Suprapubic skin (tissue), 4 donors: ENCODE data around the gene MTG1. TPM values are rescaled to one million over a fixed set of nuclear protein-coding genes. Genes with fewer than 3 reads are reported as not detected.

ENCODE experiments used
- DNase-seq, 2 donors: peaks; one replicate each; pipeline ENCODE4 v3.0.0-alpha.2; 2019; ENCODE audit warnings: low spot score in 2 of 2
- H3K27ac ChIP-seq: fragments of 200-600 bp; sonication (generic); one replicate; pipeline ENCODE4 v1.5.1; 2019
- H3K27me3 ChIP-seq: fragments of 200-600 bp; sonication (generic); one replicate; pipeline ENCODE4 v1.5.1; 2019
- H3K36me3 ChIP-seq: fragments of 200-600 bp; sonication (generic); one replicate; pipeline ENCODE4 v1.5.1; 2019
- H3K4me1 ChIP-seq: fragments of 200-600 bp; sonication (generic); one replicate; pipeline ENCODE4 v1.5.1; 2019
- H3K4me3 ChIP-seq: fragments of 200-600 bp; sonication (generic); one replicate; pipeline ENCODE4 v1.5.1; 2019; ENCODE audit warnings: mild to moderate bottlenecking
- H3K9me3 ChIP-seq: fragments of 200-600 bp; sonication (generic); one replicate; pipeline ENCODE4 v1.5.1; 2019
- EP300 ChIP-seq: sonication (generic); formaldehyde crosslinking; IDR thresholded peaks from one replicate; pipeline ENCODE4 v1.6.1; 2017; ENCODE audit warnings: antibody characterized with exemption
- POLR2A ChIP-seq, 2 donors: fragments of 450-650 bp; IDR thresholded peaks; one replicate each; pipeline ENCODE4 v1.6.1; 2017; ENCODE audit warnings: antibody characterized with exemption in 2 of 2, mild to moderate bottlenecking in 2 of 2, moderate library complexity in 2 of 2
- POLR2AphosphoS5 ChIP-seq, 3 donors: sonication (generic); formaldehyde crosslinking; IDR thresholded peaks; one replicate each; pipeline ENCODE4 v1.6.1; 2017; ENCODE audit warnings: antibody characterized with exemption in 3 of 3
- WGBS: methylation state at CpG from one replicate; pipeline ENCODE4 v1.1.5; 2018; 5-methylcytosine and 5-hydroxymethylcytosine counted together
- total RNA-seq, 4 donors: library from RNA; depleted of rRNA; stranded (reverse); fragments of >200 nt; gene quantifications; one replicate each; pipeline ENCODE4 v1.1.0, GENCODE V29; 2016
- TF ChIP-seq, protein P1 (sequence below), 2 donors: fragments of 200-600 bp in 1 of 2; fragments of 450-650 bp in 1 of 2; sonication (generic) in 1 of 2; IDR thresholded peaks; one replicate each; pipeline ENCODE4 v1.5.1; 2016 to 2019; ENCODE audit warnings: antibody characterized with exemption in 2 of 2, mild to moderate bottlenecking in 1 of 2, moderate library complexity in 1 of 2

MTG1 gene
- total RNA-seq, 4 donors from 2014 or later = 20.5 to 79.7 (median 36.0) TPM

DNA sequence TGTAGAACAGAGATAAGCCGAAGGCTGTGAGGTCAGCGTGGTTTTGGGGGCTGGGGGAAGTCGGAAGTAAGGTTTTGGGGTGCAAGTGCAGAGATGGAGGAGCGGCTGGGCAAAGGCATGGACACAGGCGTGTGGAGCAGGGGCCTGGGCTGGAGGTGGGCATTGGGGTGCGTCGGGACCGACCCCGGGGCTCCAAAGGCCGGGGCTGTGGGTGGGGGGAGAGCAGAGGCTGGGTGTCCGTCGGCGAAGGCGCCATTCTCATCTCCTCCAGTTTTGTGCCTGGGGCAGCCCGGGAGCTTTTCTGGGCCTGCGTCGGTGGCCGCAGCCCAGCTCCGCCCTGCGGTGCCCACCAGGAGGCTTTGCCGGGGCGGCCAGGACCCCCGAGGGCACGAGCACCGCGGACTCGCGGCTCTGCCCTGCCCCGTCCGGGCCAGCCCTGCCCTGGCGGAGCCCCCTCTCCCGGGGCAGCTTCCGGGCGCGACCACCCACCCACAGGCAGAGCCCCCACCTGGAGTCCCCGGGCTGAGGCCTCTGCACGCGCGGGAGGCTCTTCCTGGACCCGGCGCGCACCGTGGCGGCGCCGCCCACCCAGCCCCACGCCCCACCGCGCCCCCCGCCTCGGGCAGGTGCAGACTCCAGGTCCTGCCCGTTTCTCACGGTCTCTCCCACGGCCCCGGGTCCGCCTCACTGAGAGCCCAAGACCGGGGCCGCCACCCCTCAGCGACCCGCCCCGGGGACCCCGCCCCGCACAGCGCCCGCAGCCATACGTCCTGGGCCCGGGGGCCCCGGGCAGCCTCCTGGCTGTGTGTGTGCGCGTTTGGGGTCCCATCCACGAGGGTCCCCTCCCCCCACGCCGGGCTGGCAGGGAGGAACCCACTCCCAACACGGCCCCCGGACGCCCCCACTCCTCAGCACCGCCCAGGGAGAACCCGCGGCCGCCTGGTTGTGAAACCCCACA lies 52.1 kb downstream of the MTG1 start:
- H3K27me3 ChIP-seq = no peaks in the 10 kb centered on the region
- no peaks in the 10 kb centered on the region for H3K36me3 ChIP-seq
- DNase-seq = peak in 1 of 2 donors; percentile 58
- H3K4me3 ChIP-seq = no peak overlapping the region
- no peaks in the 10 kb centered on the region for H3K4me1 ChIP-seq
- WGBS = 45% methylated on average over 32 of the region's 80 CpGs
- H3K9me3 ChIP-seq = peaks cover 24% of the 10 kb centered on the region
- H3K27ac ChIP-seq = no peak overlapping the region
- TF ChIP-seq, protein P1, sequence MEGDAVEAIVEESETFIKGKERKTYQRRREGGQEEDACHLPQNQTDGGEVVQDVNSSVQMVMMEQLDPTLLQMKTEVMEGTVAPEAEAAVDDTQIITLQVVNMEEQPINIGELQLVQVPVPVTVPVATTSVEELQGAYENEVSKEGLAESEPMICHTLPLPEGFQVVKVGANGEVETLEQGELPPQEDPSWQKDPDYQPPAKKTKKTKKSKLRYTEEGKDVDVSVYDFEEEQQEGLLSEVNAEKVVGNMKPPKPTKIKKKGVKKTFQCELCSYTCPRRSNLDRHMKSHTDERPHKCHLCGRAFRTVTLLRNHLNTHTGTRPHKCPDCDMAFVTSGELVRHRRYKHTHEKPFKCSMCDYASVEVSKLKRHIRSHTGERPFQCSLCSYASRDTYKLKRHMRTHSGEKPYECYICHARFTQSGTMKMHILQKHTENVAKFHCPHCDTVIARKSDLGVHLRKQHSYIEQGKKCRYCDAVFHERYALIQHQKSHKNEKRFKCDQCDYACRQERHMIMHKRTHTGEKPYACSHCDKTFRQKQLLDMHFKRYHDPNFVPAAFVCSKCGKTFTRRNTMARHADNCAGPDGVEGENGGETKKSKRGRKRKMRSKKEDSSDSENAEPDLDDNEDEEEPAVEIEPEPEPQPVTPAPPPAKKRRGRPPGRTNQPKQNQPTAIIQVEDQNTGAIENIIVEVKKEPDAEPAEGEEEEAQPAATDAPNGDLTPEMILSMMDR (IDR thresholded peaks at IDR 0.05) = no peak
- no peak for TF ChIP-seq POLR2AphosphoS5 (IDR thresholded peaks at IDR 0.05)
- TF ChIP-seq EP300 = no peak
- TF ChIP-seq POLR2A (IDR thresholded peaks at IDR 0.05) = no peak

DNA sequence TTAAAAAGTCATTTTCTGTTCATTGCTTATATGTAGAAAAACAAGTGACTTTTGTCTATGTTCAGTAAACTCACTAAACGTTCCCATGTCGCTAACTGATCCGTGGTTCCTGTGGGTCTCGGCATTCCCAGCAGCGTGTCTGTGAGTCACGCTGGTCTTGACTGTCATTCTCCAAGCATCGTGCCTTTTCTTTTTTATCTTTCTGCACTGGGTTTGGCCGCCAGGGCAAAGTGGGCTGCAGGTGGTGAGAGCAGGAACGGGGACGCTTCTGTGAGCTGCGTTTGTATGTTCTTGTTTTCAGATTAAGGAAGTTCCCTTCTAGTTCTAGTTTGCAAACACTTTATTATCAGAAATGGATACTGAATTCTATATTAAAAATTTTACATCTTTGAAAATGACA lies 53.0 kb downstream of the MTG1 start:
- no peaks in the 10 kb centered on the region for H3K27me3 ChIP-seq
- H3K27ac ChIP-seq = no peak overlapping the region
- H3K9me3 ChIP-seq = peaks cover 24% of the 10 kb centered on the region
- DNase-seq = peak in 1 of 2 donors; percentile 41
- H3K4me3 ChIP-seq = no peak overlapping the region
- 83% methylated on average over 11 of the region's 11 CpGs for WGBS
- no peaks in the 10 kb centered on the region for H3K36me3 ChIP-seq
- TF ChIP-seq POLR2A (IDR thresholded peaks at IDR 0.05) = no peak
- TF ChIP-seq POLR2AphosphoS5 (IDR thresholded peaks at IDR 0.05) = no peak
- no peak for TF ChIP-seq EP300
- TF ChIP-seq, protein P1 (IDR thresholded peaks at IDR 0.05) = no peak
- no peaks in the 10 kb centered on the region for H3K4me1 ChIP-seq

DNA sequence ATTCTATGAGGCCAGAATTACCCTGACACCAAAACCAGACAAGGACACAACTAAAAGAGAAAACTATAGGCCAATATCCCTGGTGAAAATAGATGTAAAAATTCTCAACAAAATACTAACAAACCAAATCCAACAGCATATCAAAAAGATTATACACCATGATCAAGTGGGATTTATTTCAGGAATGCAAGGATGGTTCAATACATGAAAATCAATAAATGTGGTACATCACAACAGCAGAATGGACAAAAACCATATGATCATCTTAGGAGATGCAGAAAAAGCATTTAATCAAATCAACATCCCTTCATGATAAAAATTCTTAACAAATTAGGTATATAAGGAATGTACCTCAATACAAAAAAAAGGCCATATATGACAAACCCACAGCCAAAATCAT lies 54.2 kb downstream of the MTG1 start:
- Histone ChIP-seq H3K9me3 (peaks cover 24% of the 10 kb centered on the region), H3K36me3 (no peaks in the 10 kb centered on the region), H3K27me3 (no peaks in the 10 kb centered on the region), H3K27ac (no peak overlapping the region), H3K4me1 (no peaks in the 10 kb centered on the region), H3K4me3 (no peak overlapping the region)
- no peak for TF ChIP-seq POLR2A (IDR thresholded peaks at IDR 0.05)
- TF ChIP-seq, protein P1 (IDR thresholded peaks at IDR 0.05) = no peak
- no peak for DNase-seq

DNA sequence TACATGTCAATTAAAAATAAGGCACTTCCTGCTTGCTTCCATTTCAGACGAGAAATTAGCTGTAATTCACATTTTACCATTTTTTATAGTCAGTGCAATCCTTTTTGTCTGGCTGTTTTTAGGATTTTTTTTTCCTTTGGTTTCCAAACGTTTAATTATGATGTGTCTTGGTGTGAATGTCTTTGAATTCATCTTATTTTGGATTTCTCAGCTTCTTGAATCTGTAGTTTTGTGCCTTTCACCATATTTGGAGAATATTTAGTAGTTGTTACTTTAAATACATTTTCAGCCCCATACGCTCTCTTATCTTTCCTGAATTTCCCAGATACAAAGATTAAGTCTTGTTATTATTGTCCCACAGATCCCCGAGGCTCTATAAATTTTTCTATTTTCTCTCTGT lies 57.4 kb downstream of the MTG1 start:
- 63% methylated on average over 4 of the region's 4 CpGs for WGBS
- H3K9me3 ChIP-seq = peaks cover 24% of the 10 kb centered on the region
- TF ChIP-seq EP300 = no peak
- TF ChIP-seq POLR2AphosphoS5 (IDR thresholded peaks at IDR 0.05) = no peak
- TF ChIP-seq POLR2A (IDR thresholded peaks at IDR 0.05) = no peak
- TF ChIP-seq, protein P1 (IDR thresholded peaks at IDR 0.05) = no peak

DNA sequence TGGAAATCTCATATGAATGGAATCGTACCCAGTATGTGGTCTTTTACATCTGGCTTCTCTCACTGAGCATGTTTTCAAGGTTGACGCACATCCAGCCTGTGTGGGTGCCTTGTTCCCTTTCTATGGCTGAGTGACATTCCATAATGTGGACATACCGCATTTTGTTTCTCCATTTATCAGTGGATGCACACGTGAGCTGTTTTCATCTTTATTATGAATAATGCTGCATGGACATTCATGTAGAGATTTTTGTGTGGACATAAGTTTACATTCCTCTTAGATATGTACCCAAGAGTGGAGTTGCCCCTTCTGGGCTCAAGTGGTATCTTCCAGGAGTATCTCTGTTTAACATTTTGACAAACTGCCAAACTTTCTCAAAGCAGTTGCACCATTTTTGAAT lies 58.5 kb downstream of the MTG1 start:
- Histone ChIP-seq H3K9me3 (peaks cover 20% of the 10 kb centered on the region), H3K27me3 (no peaks in the 10 kb centered on the region), H3K4me1 (no peaks in the 10 kb centered on the region), H3K36me3 (peaks cover 5% of the 10 kb centered on the region), H3K27ac (no peak overlapping the region), H3K4me3 (no peak overlapping the region)
- TF ChIP-seq, protein P1 (IDR thresholded peaks at IDR 0.05) = no peak
- TF ChIP-seq POLR2A (IDR thresholded peaks at IDR 0.05) (no peak), EP300 (no peak), POLR2AphosphoS5 (IDR thresholded peaks at IDR 0.05) (no peak)
- no peak for DNase-seq
- 89% methylated on average over 4 of the region's 4 CpGs for WGBS

More for the DNA sequence above, 57.4 kb downstream of the MTG1 start:
- no peak overlapping the region for H3K4me3 ChIP-seq
- no peaks in the 10 kb centered on the region for H3K27me3 ChIP-seq
- H3K27ac ChIP-seq = no peak overlapping the region
- no peaks in the 10 kb centered on the region for H3K36me3 ChIP-seq
- no peaks in the 10 kb centered on the region for H3K4me1 ChIP-seq
- DNase-seq = no peak
